Ecto neural progenitor cell (in vitro differentiated cells): ENCODE results near the gene SARDH.

ENCODE experiments used
- DNase-seq: peaks from one replicate; pipeline ENCODE4 v3.0.0-alpha.2; 2018; ENCODE audit warnings: low spot score

SARDH gene

DNA sequence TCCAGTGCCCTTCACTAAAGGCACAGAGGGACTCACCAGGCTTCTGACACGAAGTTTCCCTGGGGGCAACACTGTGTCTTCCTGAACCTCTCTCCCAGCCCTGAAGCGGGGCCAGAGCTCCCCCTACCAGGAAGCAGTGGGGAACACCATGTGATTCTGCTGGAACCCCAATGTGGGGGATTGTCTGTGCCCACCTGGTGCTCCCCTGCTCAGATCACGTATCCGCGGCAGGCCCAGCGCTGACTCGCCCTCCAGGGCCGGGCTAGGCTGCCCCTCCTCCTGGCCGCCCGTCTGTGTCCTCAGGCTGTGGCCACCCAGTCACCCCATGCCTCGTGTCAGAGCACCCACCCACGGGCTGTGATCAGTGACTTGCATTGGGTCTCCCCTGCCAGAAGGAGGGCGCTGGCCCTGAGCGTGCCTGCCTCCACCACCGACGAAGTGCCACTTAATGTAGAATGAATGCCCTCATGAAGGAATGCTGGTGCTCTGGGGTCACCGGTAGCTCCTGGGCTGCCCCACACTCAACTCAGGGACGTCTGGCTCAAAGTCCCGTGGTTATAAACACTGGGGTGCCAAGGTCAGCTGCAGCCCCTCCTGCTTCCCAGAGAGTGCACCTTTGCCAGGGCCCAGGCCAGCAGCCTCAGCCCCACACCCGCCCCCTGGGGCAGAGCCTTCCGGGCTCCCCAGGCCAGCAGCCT, 22.1 kb downstream of the SARDH start:
- DNase-seq = no peak

DNA sequence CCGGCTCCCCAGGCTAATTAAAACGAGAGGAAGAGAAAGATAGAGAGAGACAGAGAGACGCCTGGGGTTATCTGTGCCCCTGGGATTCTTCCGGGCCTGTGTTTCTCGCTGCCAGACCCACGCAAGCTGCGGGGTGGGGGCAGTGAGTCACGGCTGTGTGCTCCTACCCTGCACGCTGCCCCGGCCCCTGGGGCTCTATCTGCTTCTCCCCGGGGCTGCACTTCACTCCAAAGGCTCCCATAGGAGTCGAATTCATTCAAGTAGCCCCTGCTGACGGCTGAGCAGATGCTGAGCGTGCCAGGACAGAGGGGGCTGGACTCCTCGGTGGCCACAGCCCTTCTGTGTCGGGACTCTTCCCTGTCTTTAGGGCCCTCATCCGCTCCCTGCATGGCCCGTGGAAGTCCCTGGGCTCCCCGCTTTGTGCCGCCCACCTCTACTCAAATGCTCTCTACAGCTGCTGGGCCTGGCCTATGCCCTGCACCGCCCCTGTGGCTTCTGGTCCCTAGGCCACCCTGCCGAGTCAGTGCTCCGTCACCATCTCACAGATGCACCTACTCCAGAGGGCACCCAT, 22.8 kb downstream of the SARDH start:
- DNase-seq = no peak

DNA sequence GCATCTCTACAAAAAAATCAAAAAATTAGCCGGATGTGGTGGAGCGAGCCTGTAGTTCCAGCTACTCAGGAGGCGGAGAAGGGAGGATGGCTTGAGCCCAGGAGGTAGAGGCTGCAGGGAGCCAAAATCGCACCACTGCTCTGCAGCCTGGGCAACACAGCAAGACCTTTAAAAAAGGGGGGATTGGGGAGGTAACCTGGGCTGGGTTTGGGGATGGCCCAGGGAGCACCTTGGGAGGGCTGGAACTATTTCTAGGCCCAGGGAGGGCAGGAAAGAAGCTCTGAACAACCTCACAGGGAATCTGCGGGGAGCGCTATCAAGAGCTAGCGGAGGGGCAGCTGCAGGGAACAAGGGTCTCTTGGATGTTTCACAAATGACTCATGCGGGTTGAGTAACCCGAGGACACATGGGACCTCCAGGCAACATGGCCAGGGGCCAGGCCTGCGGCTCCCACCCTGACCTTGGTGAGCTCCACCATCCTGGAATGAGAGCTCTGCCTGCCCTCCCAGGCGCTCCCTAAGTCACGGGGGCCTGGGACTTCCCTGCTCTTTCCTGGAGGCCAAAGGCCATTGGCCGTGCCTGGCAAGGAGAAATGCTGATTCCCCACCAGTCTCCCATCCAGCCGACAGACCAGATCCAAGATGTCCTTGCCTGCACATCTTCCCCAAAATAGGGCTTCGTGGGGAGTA, 23.4 kb downstream of the SARDH start:
- no peak for DNase-seq

DNA sequence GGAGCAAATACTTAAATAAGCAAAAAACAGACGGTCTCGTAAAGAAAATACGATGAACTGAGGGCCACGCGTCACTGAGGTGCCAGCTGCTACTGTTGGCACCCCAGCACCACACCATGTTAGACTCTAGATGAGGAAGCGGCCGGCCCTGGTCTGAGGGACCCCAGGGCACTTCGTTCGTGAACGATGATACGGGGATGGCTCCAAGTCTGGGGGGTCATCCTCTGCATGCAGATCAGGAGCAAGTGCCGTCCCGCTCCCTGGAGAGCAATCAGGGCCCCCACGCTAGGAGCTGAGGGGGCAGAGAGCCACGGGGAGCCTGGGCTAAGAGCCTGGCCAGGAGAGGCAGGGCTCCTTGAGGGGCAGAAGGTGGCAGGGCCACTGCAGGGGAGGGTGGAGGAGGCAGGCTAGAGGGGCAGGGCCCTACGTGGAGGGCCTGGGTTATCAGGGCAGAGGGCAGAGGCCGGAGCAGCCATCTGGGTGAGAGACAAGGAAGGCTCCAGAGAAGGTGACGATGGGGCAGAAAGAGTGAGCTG, 24.1 kb downstream of the SARDH start:
- DNase-seq = no peak

DNA sequence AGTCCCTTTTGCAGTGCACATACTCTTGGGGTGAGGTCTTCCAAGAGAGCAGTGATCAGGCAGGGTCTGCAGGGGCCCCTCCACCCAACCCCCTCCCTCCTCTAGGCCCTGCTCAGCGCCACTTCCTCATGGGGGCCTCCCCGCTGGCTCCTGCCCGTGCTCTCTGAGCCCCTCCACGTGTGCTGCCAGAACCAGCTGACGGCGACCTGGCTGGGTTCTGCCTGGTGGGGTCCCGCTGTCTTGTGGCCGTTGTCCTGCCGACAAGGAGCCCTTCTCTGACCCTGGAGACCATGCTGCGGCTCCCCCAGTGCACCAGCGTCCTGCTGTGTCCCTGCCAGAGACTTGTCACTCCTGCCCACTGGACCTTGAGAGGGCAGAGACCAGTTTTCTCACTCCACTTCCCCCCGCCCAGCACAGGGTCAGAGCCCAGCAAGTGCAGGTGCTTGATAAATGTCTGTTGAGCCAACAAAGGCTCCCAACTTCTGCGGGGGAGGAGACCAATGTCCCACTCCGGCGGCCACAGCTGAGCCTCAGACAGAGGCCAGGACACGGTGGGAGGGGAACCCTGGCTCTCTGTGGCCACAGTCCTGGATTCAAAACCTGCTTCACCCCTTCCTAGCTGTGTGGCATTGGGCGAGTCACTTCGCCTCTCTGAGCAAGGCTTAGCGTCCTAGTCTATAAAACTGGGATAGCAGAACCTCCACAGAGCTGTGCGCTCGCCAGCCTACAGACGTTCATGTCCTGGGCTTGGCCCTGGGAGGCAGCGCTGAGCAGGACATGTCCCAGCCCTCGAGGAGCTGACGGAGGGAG, 24.8 kb downstream of the SARDH start:
- DNase-seq = no peak

DNA sequence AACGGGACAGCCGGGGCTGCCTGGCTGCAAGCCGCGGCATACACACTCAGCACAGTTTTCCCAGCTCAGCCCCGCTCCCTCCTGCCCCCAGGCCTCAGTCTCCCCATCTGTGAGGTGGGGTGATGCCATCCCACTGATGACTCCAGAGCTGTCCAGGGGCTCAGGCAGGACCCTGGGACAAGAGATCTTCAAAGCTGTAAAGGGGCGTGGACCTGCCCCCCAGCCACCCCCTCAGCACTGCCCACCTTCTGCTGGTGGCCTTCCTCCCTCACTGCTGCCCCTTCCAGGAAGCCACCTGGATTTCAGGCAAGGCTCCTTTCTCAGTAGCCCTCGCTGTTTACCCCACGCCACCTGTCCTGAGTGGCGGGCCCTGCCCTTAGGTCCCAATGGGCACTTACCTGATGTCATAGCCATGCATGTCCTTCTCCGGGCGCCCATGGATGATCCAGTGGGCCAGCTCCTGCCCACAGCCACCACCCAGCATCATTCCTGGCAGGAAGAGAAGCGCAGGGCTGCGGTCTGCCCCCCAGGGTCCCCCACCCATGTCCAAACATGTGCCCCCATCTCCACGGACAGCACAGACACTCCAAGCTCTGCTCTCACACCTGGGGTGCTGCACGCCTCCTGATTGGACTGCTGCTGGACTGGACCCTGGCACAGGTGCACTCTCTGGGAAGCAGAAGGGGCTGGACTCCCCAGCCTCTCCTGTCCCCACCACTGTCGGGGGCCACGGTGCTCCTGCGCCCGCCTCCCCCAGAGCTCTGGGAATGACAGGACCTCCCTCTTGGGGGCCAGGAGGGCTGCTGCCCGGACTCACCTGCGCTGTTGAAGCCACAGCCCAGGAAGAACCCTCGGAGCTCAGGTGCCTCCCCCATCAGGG, 25.7 kb downstream of the SARDH start:
- no peak for DNase-seq

DNA sequence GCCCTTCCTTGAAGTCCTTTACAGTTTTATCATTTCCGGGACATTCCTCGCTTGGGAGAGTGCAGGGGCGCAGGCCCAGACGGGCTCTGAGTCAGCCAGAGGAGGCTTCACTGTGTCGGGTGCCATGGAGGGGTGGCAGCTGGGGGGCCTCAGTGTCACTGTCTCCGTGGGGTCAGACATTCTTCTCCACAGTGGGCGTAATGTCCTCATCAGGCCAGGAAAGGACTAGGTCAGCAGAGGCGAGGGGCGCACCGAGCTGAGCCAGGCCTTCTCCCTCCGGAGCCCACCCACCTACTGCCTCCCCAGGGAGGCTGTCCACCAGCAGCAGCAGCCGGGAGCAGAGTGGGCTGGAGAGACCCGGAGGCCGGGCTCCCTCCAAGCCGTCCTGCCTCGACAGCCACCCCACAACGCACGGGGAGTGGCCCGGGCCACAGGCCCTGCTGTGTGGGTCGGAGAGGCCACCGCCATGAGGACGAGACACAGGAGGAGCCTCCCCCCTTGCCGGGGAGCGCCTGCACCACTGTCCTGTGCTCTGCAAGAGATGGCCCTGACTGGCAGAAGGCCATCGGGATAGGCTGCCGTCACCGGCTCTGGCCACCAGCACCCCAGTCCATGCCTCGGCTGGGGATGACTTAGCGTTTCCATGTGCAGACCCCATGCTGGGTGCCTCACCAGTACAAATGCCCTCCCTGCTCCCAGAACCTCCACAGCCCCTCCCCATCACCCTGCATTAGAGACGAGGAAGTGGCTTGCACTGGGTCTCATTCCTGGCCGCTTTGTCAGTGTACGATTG, 26.5 kb downstream of the SARDH start:
- no peak for DNase-seq

DNA sequence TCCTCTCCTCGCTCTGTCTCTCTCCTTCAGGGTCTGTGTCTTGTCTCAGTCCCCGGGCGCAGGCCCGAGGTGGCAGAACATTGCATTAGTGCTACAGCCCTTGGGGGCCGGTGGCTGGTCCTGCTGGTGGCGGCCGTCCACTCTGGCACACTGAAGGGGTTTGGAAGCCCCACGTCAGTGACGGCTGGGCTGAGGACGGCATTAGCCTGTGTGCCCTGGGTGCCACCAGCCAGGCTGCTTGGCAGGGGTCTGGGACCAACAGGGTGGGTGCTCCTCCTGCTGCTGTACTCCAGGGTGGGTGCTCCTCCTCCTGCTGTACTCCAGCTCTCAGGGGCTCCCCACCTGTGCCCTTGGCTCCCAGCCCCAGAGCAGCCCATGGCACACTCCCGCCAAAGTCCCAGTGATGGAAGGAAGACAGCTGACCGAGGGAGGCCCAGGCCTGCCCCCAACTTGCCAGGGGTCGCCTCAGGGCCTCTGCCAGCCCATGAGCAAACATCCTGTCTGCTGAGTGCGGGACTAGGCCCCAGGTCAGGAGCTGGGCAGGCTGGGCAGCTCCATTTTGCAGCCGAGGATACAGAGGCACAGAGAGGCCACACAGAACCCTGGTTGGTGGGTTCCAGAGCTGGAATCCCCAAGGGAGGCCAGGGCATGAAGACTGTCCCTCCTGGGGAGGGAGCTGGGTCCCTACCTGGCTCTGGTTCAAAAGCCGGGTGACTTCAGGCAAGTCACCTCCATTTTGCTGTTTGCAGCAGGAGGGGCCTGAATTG, 27.3 kb downstream of the SARDH start:
- no peak for DNase-seq

DNA sequence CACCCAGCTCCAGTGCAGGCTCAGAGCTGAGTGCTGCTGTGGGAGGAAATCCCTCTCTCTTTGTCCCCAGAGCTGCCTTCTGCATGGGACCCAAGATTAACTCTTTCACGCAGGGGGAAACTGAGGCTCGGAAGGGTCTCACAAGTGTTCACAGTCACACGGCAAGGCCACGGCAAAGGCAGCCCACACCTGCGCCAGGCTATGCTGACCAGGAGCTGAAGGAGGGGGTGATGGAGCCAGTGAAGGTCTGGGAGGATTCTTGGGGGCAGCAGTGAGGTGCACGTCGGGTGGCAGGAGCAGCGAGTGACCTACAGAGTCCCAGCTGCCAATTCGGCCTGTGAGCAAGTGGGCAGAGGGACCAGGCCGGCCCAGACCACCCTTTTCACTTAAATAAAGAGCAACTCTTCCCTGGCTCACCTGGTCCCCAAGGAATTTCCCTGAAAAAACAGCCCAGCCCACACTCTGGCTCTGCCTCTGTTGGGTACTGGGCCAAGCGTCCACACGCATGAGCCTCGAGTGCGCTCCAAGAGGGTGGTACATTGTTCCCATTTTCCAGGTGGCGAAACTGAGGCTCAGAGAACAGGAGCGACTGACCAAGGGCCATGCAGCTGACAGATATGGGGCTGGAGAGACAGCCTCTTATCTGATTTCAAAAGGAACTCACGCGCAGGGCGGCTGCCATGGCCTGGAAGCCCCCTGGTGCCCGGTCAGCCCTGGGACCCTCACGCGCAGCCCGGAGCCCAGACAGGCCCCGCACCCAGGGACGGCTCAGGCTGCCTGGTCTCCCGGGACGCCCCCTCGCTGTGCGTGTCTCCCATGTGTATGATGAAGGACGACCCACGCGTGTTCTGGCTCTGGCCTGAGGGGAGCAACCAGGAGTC, 28.2 kb downstream of the SARDH start:
- DNase-seq = no peak

DNA sequence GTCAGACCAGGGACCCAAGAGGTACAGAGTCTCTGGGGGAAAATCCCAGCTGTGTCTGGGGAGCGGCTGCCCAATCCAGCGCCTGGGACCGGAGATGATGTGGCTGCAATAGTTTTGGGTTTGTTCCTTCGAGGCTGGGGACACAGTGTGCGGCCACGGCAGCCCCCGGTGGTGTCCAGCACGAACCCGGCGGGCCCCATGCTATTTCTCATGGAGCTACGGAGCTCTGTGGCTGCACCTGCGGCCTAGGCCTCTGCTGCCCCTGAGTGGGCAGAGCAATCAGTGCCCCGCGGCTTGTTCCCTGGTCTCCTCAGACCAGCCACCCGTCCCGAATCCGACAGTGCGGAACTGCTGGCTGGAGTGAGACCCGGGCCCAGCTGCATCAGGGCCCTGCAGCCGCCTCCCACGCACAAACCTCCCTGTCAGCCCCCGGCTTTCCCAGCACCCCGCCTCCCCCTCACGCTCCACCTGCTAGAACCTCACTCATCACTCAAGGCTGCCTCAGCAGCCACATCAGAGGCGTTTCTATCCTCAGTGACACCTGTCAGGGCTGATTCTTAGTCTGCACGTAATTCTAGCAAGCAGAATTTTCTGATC, 29.0 kb downstream of the SARDH start:
- no peak for DNase-seq

DNA sequence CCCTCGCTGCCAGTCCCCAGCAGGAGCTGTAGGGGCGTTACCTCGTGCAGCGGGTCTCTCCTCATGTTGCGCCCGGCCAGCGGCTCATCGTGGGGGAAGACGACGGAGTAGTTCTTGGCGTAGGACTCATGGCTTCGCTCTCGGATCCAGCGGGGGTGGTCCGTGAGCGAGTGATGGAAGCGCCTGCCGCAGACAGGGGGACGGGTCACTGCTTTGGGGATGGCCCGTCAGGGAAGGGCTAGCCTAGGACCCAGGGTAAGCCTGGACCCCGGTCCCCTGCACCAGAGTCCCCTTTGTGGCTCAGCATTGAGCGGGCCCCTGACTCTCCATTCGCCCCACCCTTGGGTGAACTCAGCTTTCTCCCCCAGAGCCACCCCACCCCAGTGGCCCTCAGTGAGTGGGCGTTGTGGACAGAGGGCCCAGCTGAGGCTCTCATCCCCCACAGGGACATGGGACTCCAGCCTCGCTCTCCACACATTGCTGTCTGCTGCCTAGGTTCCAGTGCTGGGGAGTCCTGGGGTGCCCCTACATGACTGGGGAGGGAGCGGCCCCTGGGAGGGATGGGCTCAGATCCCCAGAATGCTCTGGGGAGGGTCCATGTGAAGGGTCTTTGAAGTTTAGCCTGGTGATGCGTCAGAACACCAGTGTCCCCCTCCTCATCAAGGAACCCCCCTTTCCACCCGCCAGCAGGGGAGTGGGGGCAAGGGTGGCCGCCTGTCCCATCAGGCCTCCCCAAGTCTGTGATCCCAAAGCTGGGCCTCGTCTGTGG, 29.7 kb downstream of the SARDH start:
- no peak for DNase-seq

DNA sequence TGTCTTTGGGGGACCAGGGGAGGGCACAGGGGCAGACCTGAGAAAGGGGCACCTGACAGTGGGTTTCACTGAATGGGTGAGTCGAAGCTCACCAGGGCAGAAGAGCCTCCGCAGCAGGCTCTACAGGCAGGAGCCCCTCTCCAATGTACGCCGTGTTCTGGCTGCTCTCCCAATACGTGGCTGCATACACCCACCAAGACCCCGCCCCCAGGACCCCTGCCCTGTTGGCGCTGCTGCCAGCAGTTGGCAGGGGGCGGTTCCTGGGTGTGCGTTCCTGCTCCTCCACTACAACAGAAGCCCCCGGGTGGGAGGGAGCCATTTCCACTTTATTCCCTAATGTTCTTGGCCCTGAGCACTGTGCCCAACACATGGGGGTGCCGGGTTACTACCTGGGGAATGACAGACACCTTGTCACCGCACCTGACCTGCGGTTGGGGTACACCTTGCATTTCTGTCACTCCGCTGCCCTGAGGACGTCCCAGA, 30.3 kb downstream of the SARDH start:
- no peak for DNase-seq

DNA sequence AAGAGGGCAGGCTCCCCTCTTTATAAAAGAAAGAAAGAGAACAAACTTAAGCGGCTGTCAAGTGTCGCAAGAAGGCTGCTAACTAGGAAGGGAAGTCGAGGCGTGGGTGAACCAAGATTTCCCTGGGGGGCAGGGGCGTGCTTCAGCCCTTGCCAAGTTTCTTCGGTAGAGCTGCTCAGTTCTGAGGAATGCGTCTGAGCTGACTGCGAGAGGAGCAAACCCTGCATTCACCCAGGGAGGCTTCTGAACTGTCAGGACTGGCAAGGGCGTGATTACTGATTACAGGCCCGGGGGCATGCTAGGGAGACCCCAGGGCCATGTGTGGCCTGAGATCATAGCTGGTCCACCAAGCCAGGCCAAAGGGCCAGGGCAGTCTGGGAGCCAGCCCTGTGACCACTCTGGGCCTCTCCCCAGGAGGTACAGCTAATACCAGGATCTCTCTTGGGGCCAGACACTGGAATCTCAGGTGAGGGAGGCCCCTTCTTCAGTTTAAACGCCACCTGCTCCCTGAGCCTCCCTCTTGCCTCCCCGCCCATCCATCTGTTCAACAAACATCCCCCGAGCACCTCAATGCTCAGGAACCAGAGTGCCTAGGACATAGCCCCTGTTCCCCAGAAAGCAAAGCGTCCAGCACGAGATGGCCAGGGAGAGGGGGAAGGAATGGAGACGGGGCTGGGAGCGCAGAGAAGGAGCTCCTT, 30.9 kb downstream of the SARDH start:
- no peak for DNase-seq

DNA sequence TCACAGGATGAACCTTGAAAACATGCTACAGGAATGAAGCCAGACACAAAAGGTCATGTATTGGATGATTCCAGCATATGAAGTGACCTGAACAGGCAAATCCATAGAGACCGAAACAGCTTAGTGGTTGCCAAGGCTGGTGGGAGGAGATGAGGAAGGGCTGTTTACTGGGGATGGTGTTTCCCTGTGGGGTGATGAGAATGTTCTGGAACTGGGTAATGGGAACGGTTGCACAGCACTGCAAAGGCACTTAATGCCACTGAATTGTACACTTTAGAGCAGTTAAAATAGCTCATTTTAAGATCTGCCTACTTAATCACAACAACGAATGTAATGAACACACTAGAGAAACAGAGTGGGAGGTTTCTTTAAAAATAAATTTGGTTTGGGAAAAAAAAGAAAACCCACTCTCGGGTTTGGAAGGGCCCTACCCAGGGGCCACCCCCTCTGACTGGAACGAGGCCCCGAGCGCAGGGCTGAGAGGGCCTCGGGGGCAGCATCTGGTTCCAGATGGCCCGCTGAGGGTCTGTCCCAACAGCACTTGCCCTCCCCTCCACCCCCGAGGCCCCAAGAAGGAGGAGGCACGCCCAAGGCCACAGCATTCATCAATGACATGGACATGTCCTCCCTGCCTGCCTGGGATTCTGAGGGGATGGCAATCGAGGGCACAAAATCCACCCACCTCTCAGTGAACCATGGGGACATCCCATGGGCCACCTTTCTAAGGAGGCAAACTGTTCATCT, 31.7 kb downstream of the SARDH start:
- DNase-seq = no peak

DNA sequence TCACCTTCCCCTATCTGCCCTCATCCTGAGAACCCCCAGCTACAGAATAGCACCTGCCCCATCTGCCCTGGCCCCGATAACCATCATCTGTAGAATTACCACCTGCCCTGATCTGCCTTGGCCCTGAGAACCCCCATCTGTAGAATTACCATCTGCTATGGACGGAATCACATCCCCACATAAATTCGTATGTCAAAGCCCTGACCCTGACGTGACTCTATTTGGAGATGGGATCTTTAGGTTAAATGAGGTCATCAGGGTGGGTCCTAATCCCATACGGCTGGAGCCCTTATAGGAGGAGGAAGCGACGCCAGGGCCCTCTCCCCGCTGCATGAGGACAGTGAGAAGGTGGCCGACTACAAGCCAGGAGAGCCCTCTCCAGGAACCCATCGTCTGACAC, 32.6 kb downstream of the SARDH start:
- no peak for DNase-seq

DNA sequence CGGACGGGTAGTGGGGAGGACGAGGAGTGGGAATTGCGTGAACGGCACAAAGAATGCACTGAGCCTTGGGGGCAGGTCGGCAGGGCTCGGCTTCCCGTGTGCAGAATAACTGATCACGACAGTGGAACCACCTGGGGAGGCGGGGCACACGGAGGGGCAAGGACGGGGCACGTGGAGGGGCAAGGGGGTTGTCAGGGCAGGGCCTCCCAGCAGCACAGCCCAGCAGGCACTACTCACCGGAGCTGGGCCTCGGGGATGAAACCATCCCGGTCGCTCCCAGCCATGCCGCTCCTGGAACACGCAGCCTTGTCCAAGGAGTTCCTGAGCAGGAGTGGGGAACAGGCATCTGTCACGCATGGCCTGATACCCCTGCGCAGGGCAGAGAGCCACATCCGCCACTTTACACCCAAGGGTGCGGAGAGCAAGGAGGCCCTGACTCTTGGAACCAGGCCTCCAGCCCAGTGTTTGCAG, 33.4 kb downstream of the SARDH start:
- DNase-seq = no peak
